GM19455 (cell line): Measurements from ENCODE around the gene ZNF182.
"Not testable (repeated sequence)": the region's sequence is repeated elsewhere in the genome, so short reads cannot be mapped to it uniquely, and the experiment has no call there.

ENCODE experiments used
- ATAC-seq: cut with Tn5 transposase; IDR thresholded peaks from one replicate; pipeline ENCODE4 v1.9.1; 2021; ENCODE audit not compliant: unreplicated experiment

ZNF182 gene

DNA sequence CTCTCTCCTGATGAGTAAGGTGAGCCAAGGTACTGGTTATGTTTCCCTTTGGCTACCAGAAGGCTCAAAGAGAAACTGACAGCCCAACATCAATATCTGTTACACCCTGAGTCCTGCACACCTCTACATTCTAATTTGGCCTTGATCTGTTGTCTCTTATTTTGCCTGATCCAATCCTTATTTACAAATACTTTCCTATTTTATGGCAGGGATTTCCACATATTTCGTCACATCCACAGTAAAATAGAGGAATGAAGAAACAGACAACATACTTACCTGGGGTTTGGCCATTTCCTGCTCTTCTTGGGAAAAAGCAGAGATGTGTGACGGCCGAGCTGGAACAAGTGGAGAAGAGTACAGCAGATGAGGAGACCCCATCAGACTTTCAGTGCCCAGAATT, 1.5 kb downstream of the ZNF182 start:
- ATAC-seq = no peak

DNA sequence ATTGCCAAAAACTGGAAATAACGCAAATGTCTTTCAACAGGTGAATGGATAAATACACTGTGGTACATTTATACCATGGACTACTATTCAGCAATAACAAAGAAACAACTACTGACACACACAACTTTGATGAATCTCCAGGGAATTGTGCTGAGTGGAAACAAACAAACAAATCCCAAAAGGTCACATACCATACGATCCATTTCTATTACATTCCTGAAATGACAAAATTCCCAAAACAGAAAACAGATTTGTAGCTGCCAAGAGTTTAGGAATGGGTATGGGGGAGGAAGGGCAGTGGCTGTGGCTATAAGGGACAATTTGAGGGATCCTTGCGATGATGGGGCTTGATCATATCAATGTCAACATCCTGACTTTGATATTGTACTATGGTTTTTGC, 2.5 kb downstream of the ZNF182 start:
- no peak for ATAC-seq

DNA sequence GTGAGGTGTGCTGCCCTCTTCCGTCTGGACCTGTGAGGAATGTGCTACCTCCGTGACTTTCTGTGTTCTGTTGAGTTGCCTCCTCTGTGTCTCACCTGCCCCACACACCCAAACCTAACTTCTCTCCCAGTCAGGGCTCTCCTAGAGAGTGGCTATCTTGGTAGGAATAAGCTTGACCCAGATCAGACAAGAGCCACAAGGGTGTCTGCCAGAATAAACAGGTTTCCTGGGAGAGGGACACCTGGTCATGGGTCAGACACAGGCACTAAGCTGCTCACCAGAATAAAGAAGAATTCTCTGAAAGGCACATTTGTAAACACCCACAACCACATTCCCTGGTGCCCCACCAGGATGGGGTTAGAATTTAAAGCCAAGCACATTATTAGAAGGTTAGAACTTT, 11.1 kb downstream of the ZNF182 start:
- ATAC-seq = no peak

DNA sequence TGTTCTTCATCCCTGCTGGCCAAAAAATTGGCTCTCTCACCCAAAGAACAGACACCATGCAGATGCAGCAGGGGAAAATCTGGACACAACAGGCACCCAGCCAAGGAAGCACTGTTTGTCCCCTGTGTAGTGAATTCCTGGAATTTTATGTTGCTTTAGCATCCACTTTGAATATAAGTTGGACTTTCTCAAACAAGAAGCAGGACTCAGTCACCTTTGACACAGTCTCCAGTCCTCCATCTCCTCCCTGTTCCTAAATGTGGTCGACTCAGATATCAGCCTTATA, 11.8 kb downstream of the ZNF182 start:
- no peak for ATAC-seq

DNA sequence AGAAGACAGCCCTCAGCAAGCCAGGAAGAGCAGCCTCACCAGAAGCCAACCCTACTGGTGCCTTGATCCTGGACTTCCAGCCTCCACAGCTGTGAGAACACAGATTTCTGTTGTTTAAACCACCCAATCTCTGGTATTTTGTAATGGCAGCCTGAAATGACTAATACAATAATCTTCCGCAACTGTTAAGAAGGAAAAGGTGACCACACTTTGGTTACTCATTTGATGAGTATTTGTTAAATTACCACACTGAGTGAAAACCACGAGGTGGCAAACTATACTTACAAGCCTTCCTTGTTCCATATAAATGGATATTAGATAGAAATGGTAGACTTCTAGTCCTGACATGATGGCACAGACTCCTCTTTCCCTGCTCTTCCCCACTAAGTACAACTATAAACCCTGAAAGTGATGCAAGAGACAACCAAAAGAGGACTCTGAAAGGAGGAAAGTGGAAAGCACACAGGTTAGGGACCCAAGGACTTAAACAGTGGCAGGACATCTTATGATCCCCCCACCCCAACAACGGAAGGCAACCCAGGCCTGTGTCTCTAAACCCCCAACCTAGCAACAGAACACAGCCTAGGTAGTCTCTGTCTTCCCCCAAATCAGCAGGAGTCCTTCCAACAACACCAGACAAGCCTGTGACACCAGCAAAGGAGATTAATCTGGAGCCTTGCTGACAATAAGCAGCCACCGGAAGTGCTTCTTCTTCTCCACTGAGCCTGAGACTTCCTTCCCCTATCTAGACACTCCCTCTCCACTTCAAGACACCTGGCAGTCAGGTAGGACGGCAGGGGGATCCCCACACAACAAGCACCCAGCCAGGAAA, 12.3 kb downstream of the ZNF182 start:
- ATAC-seq = no peak

DNA sequence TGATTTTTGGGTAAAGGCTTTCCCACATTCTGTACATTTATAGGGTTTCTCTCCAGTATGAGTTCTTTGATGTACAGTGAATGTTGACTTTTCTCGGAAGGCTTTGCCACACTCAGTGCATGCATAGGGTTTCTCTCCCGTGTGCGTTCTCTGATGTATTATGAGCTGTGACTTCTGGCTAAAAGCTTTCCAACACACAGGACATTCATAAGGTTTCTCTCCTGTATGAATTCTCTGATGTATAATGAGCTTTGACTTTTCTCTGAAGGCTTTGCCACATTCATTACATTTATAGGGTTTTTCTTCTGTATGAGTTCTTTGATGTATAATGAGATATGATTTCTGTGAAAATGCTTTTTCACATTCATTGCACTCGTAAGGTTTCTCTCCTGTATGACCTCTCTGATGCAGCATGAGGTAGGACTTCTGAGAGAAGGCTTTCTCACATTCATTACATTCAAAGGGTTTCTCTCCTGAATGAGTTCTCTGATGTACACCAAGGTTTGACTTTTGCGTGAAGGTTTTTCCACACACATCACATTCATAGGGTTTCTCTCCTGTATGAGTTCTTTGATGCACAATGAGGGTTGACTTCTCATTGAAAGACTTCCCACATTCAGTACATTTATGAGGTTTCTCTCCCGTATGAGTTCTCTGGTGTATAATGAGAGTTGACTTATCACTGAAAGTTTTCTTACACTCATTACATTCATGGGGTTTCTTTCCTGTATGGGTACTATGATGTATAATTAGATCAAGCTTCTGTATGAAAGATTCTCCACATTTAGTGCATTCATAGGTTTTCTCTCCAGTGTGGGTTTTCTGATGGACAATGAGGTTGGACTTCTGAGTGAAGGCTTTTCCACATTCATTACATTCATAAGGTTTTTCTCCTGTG, 27.3 kb downstream of the ZNF182 start:
- no peak for ATAC-seq

DNA sequence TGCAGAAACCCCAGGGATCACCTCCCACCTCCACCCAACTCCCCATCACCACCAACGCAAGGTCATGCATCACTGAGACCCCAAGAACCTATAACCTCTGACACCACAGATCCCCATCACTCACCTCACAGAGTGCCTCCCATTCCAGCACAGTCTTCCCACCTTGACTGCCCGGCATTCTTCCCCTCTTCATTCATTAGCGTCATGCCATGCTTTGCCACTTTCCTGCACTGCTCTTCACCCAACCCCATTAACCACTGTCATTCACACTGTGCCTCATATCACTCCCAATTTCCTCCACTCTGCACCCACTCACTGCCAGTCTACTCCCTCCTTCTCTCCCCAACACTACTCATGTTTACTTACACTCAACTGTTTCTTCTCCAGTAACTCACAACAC, 30.6 kb downstream of the ZNF182 start:
- ATAC-seq = no peak

DNA sequence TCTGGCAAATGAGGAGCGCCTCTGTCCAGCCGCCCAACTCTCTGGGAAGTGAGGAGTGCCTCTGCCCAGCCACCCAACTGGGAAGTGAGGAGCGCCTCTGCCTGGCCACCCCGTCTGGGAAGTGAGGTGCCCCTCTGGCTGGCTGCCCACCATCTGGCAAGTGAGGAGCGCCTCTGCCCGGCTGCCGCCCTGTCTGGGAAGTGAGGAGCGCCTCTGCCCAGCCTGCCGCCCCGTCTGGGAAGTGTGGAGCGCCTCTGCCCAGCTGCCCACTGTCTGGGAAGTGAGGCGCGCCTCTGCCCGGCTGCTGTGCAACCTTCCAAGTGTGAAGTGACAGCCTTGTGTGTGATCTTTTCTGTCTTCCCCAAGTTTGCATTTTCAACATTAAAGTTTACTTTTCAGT, 38.3 kb downstream of the ZNF182 start:
- ATAC-seq = not testable (repeated sequence)

DNA sequence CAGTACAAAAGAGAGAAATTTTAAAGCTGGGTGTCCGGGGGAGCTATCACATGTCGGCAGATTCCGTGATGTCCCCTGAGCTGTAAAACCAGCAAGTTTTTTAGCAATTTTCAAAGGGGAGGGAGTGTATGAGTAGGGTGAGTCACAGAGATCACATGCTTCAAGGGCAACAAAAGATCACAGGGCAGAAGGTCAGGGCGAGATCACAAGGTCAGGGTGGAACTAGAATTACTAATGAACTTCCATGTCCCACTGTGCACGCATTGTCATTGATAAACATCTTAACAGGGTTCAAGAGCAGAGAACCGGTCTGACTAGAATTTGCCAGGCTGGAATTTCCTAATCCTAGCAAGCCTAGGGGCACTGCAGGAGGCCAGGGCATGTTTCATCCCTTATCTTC, 42.0 kb downstream of the ZNF182 start:
- not testable (repeated sequence) for ATAC-seq

DNA sequence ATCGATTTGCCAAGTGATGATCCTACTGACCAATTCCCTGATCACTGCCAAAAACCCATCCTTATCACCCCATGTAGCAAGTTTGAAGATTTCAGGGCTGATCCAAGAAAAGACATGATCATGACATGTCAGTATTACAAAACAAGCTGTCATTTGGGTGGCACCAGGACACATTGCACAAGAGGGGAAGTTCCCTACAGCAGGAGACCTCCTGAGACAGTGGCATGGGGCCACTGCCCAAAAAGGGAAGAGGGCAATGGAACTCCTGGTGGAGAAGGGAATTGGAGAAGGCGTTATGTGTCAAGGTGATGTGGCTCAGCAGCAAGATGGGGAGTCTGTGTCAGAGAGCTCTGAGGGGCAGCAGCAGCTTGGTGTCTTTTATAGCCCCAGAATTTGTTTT, 43.4 kb downstream of the ZNF182 start:
- no peak for ATAC-seq

DNA sequence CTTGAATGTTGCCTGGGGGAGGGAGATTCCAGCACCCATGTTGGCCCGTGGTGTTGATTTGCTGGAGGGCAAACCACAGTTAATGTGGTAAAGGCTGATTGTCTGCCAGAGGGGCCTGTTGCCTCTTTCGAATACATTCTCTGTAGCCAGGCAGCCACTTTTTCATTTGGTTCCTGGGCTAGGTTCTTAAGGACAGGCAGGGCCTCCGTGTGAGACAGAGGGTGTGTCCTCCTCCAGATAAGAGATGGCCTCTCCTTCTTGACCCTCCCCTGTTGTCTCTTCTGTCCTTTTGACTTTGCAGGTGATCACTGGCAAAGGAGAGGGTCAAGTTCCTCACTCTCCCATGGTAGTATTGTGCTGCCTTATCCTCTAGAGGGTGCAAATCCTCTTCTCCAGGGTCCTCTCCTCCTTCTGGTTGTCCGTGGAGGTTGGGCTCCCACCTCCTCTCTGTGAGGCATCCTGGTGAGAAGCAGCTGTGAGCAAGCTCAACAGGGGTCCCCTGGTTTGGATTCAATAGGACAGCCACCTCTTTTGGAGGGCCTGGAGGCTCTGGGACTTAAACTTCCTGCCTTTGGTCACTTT, 44.9 kb downstream of the ZNF182 start:
- no peak for ATAC-seq

DNA sequence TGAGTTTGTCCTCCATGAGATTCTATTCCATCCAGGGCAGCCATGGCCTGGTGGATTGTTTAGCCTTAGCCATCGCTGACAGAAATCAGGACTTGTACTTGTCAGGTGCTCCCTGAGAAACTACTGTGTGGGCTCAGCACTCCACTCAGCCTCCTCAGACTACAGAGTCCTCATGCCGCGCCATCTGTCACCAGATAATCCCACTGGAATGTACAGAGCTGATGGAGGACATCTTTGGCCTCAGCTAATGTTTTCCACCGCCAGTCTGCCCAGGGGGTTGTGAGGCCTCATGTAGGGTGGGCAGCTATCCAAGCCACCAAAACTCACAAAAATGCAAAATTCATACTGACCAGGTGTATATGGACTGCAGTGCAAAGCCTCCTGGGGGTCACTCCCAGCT, 45.6 kb downstream of the ZNF182 start:
- ATAC-seq = not testable (repeated sequence)

DNA sequence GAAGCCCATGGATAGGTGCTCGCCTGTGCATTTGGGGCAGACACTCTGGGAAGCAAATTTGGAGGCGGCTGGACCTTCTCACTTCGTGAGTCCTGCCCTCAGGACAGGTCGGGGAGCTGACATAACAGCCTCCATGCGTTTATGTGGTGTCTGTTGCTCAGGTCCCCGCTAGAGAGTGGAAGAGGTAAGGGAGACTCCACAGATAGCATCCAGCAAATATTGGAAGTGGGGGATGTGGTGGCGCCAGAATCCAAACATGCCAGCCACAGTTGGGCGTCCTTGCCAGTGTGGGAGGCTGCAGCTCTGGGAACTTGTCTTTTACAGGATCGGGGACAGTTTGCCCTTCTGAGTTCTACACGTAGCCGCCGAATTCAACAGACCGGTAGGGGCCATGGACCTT, 47.8 kb downstream of the ZNF182 start:
- no peak for ATAC-seq

DNA sequence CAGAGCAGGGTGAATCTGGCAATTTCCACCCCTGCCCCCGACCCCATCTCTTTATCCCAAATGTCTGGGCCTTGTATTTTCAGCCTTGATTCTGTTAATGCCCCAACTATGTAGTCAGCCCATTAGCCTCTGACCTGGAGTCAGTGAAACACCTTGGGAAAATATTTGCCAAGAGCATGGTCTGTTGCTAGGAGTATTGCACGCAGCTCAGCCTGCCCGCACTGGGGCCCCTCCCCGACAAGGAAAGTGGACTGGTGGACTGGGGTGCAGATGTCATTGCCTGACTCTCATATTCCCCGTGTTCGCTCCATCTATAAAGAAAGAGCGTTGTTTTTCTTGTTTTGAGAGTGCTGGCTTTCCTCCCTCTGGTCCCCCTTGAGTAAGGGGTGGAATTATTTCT, 48.5 kb downstream of the ZNF182 start:
- ATAC-seq = not testable (repeated sequence)

DNA sequence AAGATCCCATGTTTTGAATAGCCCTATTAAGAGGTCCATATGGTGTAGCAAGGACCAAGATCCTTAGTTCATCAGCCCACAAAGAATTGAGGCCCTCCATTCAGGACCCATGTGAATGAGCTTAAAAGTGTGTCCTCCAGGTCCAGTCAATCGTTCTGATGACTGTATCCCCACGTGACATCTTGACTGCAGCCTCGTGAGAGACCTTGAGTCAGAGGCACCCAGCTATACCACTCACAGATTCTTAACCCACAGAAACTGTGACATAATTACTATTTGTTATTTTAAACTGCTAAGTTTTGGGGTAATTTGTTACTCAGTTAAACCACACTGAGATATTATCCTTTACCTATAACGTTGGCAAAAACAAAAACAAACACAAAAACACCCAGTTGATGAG, 62.4 kb downstream of the ZNF182 start:
- no peak for ATAC-seq

DNA sequence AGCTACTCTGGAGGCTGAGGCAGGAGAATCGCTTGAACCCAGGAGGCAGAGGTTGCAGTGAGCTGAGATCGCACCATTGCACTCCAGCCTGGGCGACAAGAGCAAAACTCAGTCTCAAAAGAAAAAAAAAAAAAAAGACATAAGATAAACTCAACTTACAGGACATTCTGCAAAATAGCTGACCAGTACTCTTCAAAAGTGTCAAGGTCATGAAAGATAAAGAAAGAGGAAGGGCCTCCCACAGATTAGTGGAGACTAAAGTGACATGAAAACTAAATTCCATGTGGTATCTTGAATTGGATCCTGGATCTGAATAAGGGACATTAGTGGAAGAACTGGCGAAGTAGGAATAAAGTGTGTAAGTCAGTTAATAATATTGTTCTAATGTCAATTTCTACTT, 63.3 kb downstream of the ZNF182 start:
- ATAC-seq = no peak

DNA sequence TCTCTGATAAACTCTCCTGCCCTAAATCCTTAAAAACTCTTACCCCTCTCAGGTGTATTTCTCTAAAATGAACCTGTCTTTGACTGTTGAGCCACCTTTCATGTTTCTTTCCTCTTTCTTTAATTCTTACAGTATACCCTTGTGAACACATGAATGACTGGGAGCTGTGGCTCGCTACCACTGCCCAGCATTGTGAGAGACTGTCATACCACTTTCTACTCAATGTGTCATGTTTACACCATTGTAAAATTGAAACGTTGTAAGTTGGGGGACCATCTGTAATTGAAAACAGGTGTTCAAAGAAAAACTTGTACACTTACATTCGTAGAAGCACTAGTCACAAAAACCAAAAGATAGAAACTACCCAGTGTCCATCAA, 66.9 kb downstream of the ZNF182 start:
- no peak for ATAC-seq

DNA sequence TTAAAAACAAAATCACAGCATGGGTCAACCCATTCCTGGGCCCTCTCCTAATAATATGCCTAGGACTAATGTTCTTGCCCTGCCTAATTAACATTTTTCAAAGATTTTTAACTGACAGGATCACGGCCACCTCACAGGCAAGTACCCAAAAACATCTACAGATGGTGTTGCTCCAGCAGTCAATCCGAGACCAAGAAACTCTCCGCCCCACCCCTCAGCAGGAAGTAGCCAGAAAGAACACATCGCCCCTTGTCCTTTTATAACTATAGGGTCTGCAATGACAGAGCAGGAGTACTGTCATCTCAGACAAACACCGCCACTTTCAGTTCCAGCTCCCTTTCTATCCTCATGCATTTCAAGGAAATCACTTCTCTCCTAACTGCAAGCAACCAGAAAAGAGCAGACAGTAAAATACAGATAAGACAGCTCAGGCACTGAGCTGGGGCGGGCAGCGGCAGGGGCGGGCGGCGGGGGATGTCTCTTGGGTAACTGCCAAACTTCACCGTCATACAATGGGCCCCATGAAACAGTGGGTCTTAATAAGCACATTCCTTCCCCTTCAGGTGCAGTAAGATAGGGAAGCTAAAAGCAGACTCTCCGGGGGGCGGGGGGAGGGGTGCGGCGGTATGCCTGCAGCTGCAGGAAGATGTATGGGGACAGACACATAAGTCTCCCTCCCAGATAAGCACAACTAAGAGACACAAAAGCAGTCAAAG, 67.4 kb downstream of the ZNF182 start:
- no peak for ATAC-seq

DNA sequence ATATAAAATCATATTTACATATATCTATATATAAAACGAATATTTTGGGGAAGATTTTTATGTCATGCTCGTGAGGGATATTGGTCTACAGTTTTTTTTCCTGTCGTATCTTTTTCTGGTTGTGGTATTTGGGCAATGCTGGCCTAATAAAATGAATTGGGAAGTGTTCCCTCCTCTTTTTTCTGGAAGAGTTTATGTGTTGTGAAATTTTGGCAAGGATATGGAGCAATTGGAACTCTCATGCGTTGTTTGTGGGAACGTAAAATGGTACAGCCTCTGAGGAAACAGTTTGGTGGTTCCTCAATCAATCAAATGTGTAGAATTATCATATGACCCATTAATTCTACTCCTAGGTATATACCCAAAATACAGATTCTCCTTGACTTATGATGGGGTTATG, 69.8 kb downstream of the ZNF182 start:
- ATAC-seq = no peak

DNA sequence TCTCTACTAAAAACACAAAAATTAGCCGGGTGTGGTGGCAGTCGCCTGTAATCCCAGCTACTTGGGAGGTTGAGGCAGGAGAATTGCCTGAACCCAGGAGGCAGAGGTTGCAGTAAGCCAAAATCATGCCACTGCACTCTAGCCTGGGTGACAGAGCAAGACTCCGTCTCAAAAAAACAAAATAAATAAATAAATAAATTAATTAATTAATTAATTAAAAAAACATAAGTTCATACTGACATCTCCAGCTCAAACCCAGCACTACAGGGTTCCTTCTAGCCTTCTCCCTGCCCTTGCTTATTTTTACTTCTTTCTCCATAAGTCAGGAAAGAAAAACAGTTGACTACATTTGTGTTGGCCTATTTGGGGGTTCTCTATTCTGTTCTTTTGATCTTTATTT, 71.8 kb downstream of the ZNF182 start:
- not testable (repeated sequence) for ATAC-seq

DNA sequence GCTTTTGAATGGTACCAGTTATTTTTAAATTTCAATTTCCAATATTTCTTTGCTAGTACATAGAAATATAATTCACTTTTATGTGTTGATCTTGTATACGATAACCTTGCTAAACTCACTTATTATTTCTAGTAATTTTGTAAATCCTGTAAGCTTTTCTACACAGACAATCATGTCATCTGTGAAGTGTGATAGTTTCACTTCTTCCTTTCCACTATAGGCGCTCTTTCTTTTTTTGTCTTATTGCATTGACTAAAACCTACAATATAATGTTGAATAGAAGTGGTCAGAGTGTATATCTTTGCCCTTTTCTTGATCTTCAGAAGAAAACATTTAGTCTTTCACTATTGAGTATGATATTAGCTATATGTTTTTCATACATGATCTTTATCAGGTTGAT, 76.6 kb downstream of the ZNF182 start:
- ATAC-seq = no peak
